Measurements from ENCODE around the gene TNFRSF13B. TPM values are rescaled to one million over a fixed set of nuclear protein-coding genes. Genes with fewer than 3 reads are reported as not detected.

The TNFRSF13B gene
- total RNA-seq, 2 donors from 2014 or later: 0.97 to 1.6 TPM

DNA sequence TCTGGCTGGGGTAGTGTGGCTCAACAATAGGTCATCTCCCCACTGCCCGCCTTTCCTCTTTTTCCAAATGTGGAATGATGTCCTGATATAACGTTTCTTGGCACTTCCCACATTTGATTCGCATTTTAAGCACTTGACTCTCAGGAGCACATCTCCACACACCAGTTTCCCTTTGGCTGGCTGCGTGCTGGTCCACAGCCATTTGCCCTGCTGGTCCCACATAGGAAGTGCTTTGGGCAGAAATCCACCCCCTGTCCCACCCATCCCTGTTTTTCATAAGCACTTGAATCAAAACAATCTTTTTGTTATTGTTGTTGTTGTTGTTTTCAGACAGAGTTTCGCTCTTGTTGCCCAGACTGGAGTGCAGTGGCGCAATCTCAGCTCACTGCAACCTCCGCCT is 24.0 kb upstream of the TNFRSF13B start:
- H3K36me3 Mint-ChIP-seq (ENCODE audit: low read depth): no peaks in the 10 kb centered on the region
- peaks cover 2% of the 10 kb centered on the region for H3K9me3 Mint-ChIP-seq
- H3K27ac Mint-ChIP-seq: no peak overlapping the region
- Histone ChIP-seq H3K36me3 (ENCODE audit: control insufficient read depth, insufficient read depth, low read length) (no peaks in the 10 kb centered on the region), H3K27ac (ENCODE audit: low read depth, low read length) (no peak overlapping the region), H3K9ac (ENCODE audit: extremely low read depth, low read length, poor library complexity, severe bottlenecking) (no peak overlapping the region), H3K9me3 (ENCODE audit: control insufficient read depth, low read length) (no peaks in the 10 kb centered on the region), H3K4me3 (ENCODE audit: low read length) (no peak overlapping the region), H3K27me3 (ENCODE audit: control insufficient read depth, insufficient read depth, low read length, poor library complexity, severe bottlenecking) (no peaks in the 10 kb centered on the region), H3K4me1 (ENCODE audit: control insufficient read depth, insufficient read depth, low read length) (no peaks in the 10 kb centered on the region)
- no peak overlapping the region for H3K4me3 Mint-ChIP-seq
- H3K27me3 Mint-ChIP-seq (ENCODE audit: insufficient read depth): no peaks in the 10 kb centered on the region
- TF ChIP-seq, protein P1, sequence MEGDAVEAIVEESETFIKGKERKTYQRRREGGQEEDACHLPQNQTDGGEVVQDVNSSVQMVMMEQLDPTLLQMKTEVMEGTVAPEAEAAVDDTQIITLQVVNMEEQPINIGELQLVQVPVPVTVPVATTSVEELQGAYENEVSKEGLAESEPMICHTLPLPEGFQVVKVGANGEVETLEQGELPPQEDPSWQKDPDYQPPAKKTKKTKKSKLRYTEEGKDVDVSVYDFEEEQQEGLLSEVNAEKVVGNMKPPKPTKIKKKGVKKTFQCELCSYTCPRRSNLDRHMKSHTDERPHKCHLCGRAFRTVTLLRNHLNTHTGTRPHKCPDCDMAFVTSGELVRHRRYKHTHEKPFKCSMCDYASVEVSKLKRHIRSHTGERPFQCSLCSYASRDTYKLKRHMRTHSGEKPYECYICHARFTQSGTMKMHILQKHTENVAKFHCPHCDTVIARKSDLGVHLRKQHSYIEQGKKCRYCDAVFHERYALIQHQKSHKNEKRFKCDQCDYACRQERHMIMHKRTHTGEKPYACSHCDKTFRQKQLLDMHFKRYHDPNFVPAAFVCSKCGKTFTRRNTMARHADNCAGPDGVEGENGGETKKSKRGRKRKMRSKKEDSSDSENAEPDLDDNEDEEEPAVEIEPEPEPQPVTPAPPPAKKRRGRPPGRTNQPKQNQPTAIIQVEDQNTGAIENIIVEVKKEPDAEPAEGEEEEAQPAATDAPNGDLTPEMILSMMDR (conservative IDR thresholded peaks at IDR 0.05): peak; percentile 13
- 96 to 98% methylated on average over 6 to 7 of the region's 7 CpGs for WGBS, 2 experiments (ENCODE audit: insufficient coverage in 1 of 2, insufficient read length in 1 of 2)
- no peak for DNase-seq
- H3K4me1 Mint-ChIP-seq: no peaks in the 10 kb centered on the region

DNA sequence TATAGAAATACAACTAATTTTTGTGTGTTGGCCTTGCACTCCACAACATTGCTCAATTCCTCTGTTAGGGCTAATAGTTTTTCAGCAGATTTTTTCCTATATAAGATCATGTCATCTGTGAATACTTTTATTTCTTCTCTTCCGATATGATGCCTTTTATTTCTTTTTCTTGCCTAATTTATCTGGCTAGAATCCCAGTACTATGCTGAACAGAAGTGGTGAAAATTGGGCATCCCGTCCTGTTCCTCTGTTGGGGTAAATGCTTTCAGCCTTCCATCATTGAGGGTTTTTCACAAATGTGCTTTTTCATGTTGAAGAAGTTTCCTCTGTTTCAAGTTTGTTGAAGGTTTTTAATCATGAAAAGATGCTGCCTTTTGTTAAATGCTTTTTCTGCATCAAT is 22.7 kb upstream of the TNFRSF13B start:
- H3K4me1 ChIP-seq (ENCODE audit: control insufficient read depth, insufficient read depth, low read length): no peaks in the 10 kb centered on the region

DNA sequence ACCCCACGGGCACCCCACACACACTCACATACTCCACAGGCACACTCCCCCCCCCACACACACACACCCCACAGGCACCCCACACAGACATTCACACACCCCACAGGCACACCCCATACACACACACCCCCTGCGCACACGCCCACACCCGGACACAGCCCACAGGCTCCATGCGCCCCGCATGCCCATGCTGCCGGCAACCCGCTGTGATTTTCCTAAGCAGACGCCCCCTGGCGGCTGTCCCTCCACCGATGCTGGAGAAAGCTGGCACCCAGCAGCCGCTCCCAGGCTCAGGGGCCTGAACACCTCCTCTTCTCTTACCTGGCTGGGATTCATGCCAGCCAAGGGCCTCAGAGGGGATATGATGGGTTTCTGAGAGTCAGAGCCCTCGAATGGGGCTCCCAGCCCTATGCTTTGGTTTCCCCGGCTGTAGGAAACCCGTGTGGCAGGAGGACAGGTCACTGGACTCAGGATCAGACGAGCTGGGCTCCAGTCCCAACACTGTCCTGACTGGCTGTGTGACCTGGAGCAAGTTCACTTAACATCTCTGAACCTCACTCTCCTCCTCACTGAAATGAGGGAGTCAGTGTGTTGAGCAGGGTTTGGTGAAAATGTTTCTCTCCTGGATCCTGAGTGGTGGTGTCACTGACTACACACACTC is 19.6 kb upstream of the TNFRSF13B start:
- H3K9me3 ChIP-seq (ENCODE audit: control insufficient read depth, low read length): no peaks in the 10 kb centered on the region
- 34 to 57% methylated on average over 3 to 15 of the region's 16 CpGs for WGBS, 2 experiments (ENCODE audit: insufficient coverage in 1 of 2, insufficient read length in 1 of 2)
- TF ChIP-seq, protein P1 (conservative IDR thresholded peaks at IDR 0.05): peak; percentile 89
- peaks cover 5% of the 10 kb centered on the region for H3K4me1 Mint-ChIP-seq
- H3K27me3 ChIP-seq (ENCODE audit: control insufficient read depth, insufficient read depth, low read length, poor library complexity, severe bottlenecking): no peaks in the 10 kb centered on the region
- H3K4me1 ChIP-seq (ENCODE audit: control insufficient read depth, insufficient read depth, low read length): no peaks in the 10 kb centered on the region
- DNase-seq: peak; percentile 97
- no peaks in the 10 kb centered on the region for H3K36me3 ChIP-seq (ENCODE audit: control insufficient read depth, insufficient read depth, low read length)
- no peak overlapping the region for H3K27ac ChIP-seq (ENCODE audit: low read depth, low read length)
- H3K9me3 Mint-ChIP-seq: peaks cover 2% of the 10 kb centered on the region
- no peaks in the 10 kb centered on the region for H3K36me3 Mint-ChIP-seq (ENCODE audit: low read depth)
- no peak overlapping the region for H3K9ac ChIP-seq (ENCODE audit: extremely low read depth, low read length, poor library complexity, severe bottlenecking)
- no peak overlapping the region for H3K4me3 Mint-ChIP-seq
- no peak overlapping the region for H3K4me3 ChIP-seq (ENCODE audit: low read length)
- H3K27ac Mint-ChIP-seq: no peak overlapping the region
- H3K27me3 Mint-ChIP-seq (ENCODE audit: insufficient read depth): no peaks in the 10 kb centered on the region

More for the DNA sequence above, 22.7 kb upstream of the TNFRSF13B start:
- H3K27ac ChIP-seq (ENCODE audit: low read depth, low read length): no peak overlapping the region
- no peak overlapping the region for H3K27ac Mint-ChIP-seq
- no peaks in the 10 kb centered on the region for H3K27me3 ChIP-seq (ENCODE audit: control insufficient read depth, insufficient read depth, low read length, poor library complexity, severe bottlenecking)
- H3K9ac ChIP-seq (ENCODE audit: extremely low read depth, low read length, poor library complexity, severe bottlenecking): no peak overlapping the region
- no peaks in the 10 kb centered on the region for H3K36me3 Mint-ChIP-seq (ENCODE audit: low read depth)
- no peaks in the 10 kb centered on the region for H3K36me3 ChIP-seq (ENCODE audit: control insufficient read depth, insufficient read depth, low read length)
- H3K9me3 ChIP-seq (ENCODE audit: control insufficient read depth, low read length): no peaks in the 10 kb centered on the region
- TF ChIP-seq, protein P1 (conservative IDR thresholded peaks at IDR 0.05): no peak
- no peaks in the 10 kb centered on the region for H3K27me3 Mint-ChIP-seq (ENCODE audit: insufficient read depth)
- no peak for DNase-seq
- 97 to 100% methylated on average over 2 of the region's 2 CpGs for WGBS, 2 experiments (ENCODE audit: insufficient coverage in 1 of 2, insufficient read length in 1 of 2)
- no peak overlapping the region for H3K4me3 Mint-ChIP-seq
- peaks cover 2% of the 10 kb centered on the region for H3K9me3 Mint-ChIP-seq
- H3K4me3 ChIP-seq (ENCODE audit: low read length): no peak overlapping the region
- H3K4me1 Mint-ChIP-seq: no peaks in the 10 kb centered on the region

Measured in endodermal cell (in vitro differentiated cells).